Measurements from ENCODE around the gene SEC24D.

Gene SEC24D

GRCh38 chr4:118716304-118716703, 119.6 kb downstream of the SEC24D start:
- Histone ChIP-seq H3K4me2 (no peak overlapping the region), H3K4me3 (no peak overlapping the region), H3K4me1 (no peaks in the 10 kb centered on the region), H3K9ac (no peak overlapping the region), H3K27me3 (no peaks in the 10 kb centered on the region), H3K9me3 (replicated peaks in 1 of 11) (no peaks in the 10 kb centered on the region), H4K20me1 (no peaks in the 10 kb centered on the region; a peak in 1 of 22 replicates), H3K36me3 (peaks cover 14 to 89% (median 41%) of the 10 kb centered on the region in 11 experiments; a peak in 21 of 22 replicates), H3K27ac (no peak overlapping the region)
- no peak for TF ChIP-seq Cebpa-rat (IDR thresholded peaks at IDR 0.05)

GRCh38 chr4:118714682-118715081, 121.2 kb downstream of the SEC24D start:
- Histone ChIP-seq H3K27me3 (no peaks in the 10 kb centered on the region), H3K27ac (no peak overlapping the region), H3K4me2 (no peak overlapping the region), H4K20me1 (no peaks in the 10 kb centered on the region; a peak in 1 of 22 replicates), H3K36me3 (peaks cover 22 to 90% (median 50%) of the 10 kb centered on the region in 11 experiments), H3K9me3 (replicated peaks in 1 of 11) (no peaks in the 10 kb centered on the region), H3K9ac (no peak overlapping the region), H3K4me3 (no peak overlapping the region), H3K4me1 (no peaks in the 10 kb centered on the region)
- TF ChIP-seq Cebpa-rat (IDR thresholded peaks at IDR 0.05) = no peak

GRCh38 chr4:118712872-118713271, 123.1 kb downstream of the SEC24D start:
- Histone ChIP-seq H3K36me3 (peaks cover 37 to 93% (median 61%) of the 10 kb centered on the region in 11 experiments), H3K4me3 (no peak overlapping the region), H3K4me2 (no peak overlapping the region), H3K4me1 (no peaks in the 10 kb centered on the region), H3K27ac (no peak overlapping the region), H3K9me3 (replicated peaks in 1 of 11) (no peaks in the 10 kb centered on the region), H3K27me3 (no peaks in the 10 kb centered on the region), H4K20me1 (no peaks in the 10 kb centered on the region; a peak in 1 of 22 replicates), H3K9ac (no peak overlapping the region)
- TF ChIP-seq Cebpa-rat (IDR thresholded peaks at IDR 0.05) = no peak

GRCh38 chr4:118711052-118711451, 124.9 kb downstream of the SEC24D start:
- H3K27ac ChIP-seq = no peak overlapping the region
- no peak overlapping the region for H3K4me2 ChIP-seq
- no peaks in the 10 kb centered on the region for H3K4me1 ChIP-seq
- peaks cover 44 to 96% (median 77%) of the 10 kb centered on the region in 11 experiments for H3K36me3 ChIP-seq
- TF ChIP-seq Cebpa-rat (IDR thresholded peaks at IDR 0.05) = no peak
- no peaks in the 10 kb centered on the region; a peak in 1 of 22 replicates for H4K20me1 ChIP-seq
- H3K4me3 ChIP-seq = no peak overlapping the region
- H3K9me3 ChIP-seq (replicated peaks in 1 of 11) = no peaks in the 10 kb centered on the region
- no peak overlapping the region for H3K9ac ChIP-seq
- no peaks in the 10 kb centered on the region for H3K27me3 ChIP-seq

- no peak overlapping the region for H3K4me2 ChIP-seq
- peaks cover 74 to 100% (median 97%) of the 10 kb centered on the region in 11 experiments for H3K36me3 ChIP-seq
- no peaks in the 10 kb centered on the region for H3K4me1 ChIP-seq
- TF ChIP-seq Cebpa-rat (IDR thresholded peaks at IDR 0.05) = no peak
- no peak overlapping the region for H3K9ac ChIP-seq
- no peak overlapping the region for H3K27ac ChIP-seq
- no peaks in the 10 kb centered on the region for H3K27me3 ChIP-seq
- no peak overlapping the region for H3K4me3 ChIP-seq
- H4K20me1 ChIP-seq = no peaks in the 10 kb centered on the region
- H3K9me3 ChIP-seq (replicated peaks in 1 of 11) = no peaks in the 10 kb centered on the region
Observed at GRCh38 chr4:118703118-118703517, 132.8 kb downstream of the SEC24D start.

GRCh38 chr4:118684873-118685811, 150.8 kb downstream of the SEC24D start, which contains the start of gene METTL14:
Gene METTL14, plus strand, starts transcription at chr4:118685392. Its CDS starts 143 bp downstream, at chr4:118685535.
- peak in 10 of 11 experiments; percentile 24 to 89 (median 66); a peak in 12 of 22 replicates for TF ChIP-seq Cebpa-rat (IDR thresholded peaks at IDR 0.05)
- Histone ChIP-seq H3K9me3 (replicated peaks in 1 of 11) (no peaks in the 10 kb centered on the region), H3K4me1 (peaks cover 16 to 26% (median 17%) of the 10 kb centered on the region in 10 experiments), H3K9ac (peak within 1 kb of the TSS; percentile 76 to 90 (median 84)), H3K4me3 (peak within 1 kb of the TSS; percentile 66 to 94 (median 82)), H3K36me3 (peaks cover 22 to 33% (median 26%) of the 10 kb centered on the region in 11 experiments), H3K4me2 (peak within 1 kb of the TSS; percentile 79 to 100 (median 91)), H3K27ac (peak within 1 kb of the TSS; percentile 68 to 87 (median 81)), H4K20me1 (peaks cover 0 to 28% (median 18%) of the 10 kb centered on the region in 11 experiments; a peak in 15 of 22 replicates), H3K27me3 (no peaks in the 10 kb centered on the region)

- no peak overlapping the region for H3K4me3 ChIP-seq
- peaks cover 16 to 26% (median 17%) of the 10 kb centered on the region in 10 experiments for H3K4me1 ChIP-seq
- H3K9ac ChIP-seq = no peak overlapping the region
- H3K27ac ChIP-seq = no peak overlapping the region
- H3K4me2 ChIP-seq = peak overlapping the region in 5 of 11 experiments; percentile 4 to 37 (median 30); a peak in 7 of 22 replicates
- TF ChIP-seq Cebpa-rat (IDR thresholded peaks at IDR 0.05) = no peak
- H3K9me3 ChIP-seq (replicated peaks in 1 of 11) = no peaks in the 10 kb centered on the region
- peaks cover 6 to 17% (median 10%) of the 10 kb centered on the region in 11 experiments for H3K36me3 ChIP-seq
- peaks cover 0 to 28% (median 18%) of the 10 kb centered on the region in 11 experiments; a peak in 15 of 22 replicates for H4K20me1 ChIP-seq
- no peaks in the 10 kb centered on the region for H3K27me3 ChIP-seq
Observed at GRCh38 chr4:118683513-118683912, 152.4 kb downstream of the SEC24D start.

GRCh38 chr4:118682928-118683327, 153.0 kb downstream of the SEC24D start:
- Histone ChIP-seq H3K9ac (no peak overlapping the region), H3K9me3 (replicated peaks in 1 of 11) (no peaks in the 10 kb centered on the region), H3K4me1 (peaks cover 16 to 26% (median 17%) of the 10 kb centered on the region in 10 experiments), H3K27ac (no peak overlapping the region), H3K36me3 (peaks cover 1 to 11% (median 4%) of the 10 kb centered on the region in 11 experiments), H4K20me1 (peaks cover 0 to 24% (median 16%) of the 10 kb centered on the region in 11 experiments; a peak in 15 of 22 replicates), H3K4me2 (peak overlapping the region in 1 of 11 experiments; percentile 37; a peak in 2 of 22 replicates), H3K4me3 (no peak overlapping the region), H3K27me3 (no peaks in the 10 kb centered on the region)
- no peak for TF ChIP-seq Cebpa-rat (IDR thresholded peaks at IDR 0.05)

- no peak overlapping the region for H3K4me2 ChIP-seq
- no peaks in the 10 kb centered on the region for H3K27me3 ChIP-seq
- TF ChIP-seq Cebpa-rat (IDR thresholded peaks at IDR 0.05) = no peak
- no peak overlapping the region for H3K4me3 ChIP-seq
- H4K20me1 ChIP-seq = peaks cover 0 to 3% (median 0%) of the 10 kb centered on the region in 11 experiments; a peak in 8 of 22 replicates
- no peak overlapping the region for H3K9ac ChIP-seq
- peaks cover 0 to 8% (median 4%) of the 10 kb centered on the region in 10 experiments; a peak in 9 of 20 replicates for H3K4me1 ChIP-seq
- no peaks in the 10 kb centered on the region for H3K36me3 ChIP-seq
- H3K9me3 ChIP-seq (replicated peaks in 1 of 11) = no peaks in the 10 kb centered on the region
- H3K27ac ChIP-seq = no peak overlapping the region
Observed at GRCh38 chr4:118680808-118681207, 155.1 kb downstream of the SEC24D start.
